HG03575 (cell line): ENCODE measurements around the gene SLC15A5.

Experiments
- ATAC-seq: cut with Tn5 transposase; IDR thresholded peaks from one replicate; pipeline ENCODE4 v1.9.1; 2021; ENCODE audit not compliant: unreplicated experiment, insufficient number of reproducible peaks, low FRiP score; ENCODE audit errors: extremely low read depth

SLC15A5 gene, protein sequence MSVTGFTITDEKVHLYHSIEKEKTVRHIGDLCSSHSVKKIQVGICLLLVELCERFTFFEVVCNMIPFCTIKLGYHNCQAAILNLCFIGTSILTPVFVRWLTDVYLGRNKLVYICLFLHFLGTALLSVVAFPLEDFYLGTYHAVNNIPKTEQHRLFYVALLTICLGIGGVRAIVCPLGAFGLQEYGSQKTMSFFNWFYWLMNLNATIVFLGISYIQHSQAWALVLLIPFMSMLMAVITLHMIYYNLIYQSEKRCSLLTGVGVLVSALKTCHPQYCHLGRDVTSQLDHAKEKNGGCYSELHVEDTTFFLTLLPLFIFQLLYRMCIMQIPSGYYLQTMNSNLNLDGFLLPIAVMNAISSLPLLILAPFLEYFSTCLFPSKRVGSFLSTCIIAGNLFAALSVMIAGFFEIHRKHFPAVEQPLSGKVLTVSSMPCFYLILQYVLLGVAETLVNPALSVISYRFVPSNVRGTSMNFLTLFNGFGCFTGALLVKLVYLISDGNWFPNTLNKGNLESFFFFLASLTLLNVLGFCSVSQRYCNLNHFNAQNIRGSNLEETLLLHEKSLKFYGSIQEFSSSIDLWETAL

GRCh38 chr12:16277585-16277984 is at the start of gene SLC15A5:
SLC15A5 (minus strand) TSS chr12:16277685; CDS start chr12:16277685, 0 bp downstream.
- no peak for ATAC-seq

DNA sequence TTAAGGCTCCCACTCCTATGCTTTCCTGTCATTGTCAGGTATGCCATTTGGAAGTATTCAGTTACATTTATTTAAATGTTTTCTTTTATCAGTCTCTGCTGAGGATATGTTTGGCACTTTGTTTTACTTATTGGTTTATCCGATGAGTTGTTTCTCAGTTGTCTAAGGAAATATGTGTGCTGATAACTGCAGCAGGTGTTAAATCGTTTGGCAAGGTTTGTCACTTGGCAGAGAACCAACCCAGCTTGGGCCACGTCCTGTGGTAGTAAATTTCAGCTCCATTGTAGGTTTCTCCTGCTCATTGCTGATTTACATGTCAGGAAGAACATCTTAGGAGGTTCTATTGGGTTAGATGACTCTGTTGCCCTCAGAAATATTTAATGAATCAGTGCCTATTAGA is 47.9 kb upstream of the SLC15A5 start:
- no peak for ATAC-seq

GRCh38 chr12:16324772-16325171 is 47.3 kb upstream of the SLC15A5 start:
- ATAC-seq = no peak

DNA sequence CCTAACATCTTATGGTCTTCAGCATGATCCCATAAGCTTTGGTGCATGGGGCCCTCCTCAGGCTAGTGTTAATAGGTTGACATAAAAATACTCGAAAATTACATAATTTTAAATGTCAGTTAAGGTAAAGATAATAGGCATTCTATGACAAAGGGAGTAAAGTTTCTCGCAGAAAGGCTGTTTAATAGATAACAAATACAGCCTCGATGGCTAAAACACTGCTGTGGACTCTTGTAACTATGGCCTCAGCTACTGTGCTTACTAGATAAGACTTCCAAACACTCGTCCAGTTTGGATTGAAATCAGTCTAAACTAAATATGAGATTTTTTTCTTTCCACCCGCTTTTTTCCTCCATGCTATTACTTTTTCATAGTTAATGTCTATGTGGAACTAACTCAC is 46.8 kb upstream of the SLC15A5 start:
- ATAC-seq = no peak

DNA sequence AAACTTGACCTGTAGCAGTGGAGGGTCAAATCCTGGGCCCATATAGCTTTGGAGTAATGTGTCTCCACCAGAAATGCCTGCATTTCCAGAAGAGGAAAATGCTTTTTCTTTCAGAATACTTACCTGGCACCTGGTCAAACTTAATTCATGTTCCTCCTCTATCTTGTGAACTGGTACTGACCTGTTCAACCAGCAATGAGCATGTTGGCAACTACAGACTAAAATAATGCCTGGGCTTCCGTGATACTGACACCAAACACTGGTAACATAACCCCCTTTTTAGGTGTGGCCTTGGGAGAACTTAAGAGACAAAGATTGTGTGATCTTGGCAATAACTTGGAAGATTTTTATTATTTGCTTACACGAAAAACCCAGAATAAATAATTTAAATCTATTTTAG is 46.2 kb upstream of the SLC15A5 start:
- ATAC-seq = no peak

DNA sequence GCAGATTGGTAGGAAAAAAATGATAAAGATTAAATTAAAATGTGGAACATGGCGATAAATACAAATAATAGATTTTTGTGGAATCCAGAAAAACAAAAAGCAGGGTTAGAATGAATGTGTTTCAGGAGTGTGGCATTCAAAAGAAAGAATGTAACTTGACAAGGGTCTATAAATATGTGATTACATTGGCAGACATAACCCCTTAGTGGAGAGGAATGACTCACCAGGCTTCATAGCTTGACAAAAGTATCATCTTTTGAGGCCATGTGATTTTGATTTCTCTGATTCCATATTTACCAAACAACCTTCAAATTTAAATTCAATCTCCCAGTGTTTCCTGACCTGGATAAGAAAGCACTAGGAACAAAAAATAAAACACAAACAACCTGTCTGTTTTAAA is 45.5 kb upstream of the SLC15A5 start:
- ATAC-seq = no peak

DNA sequence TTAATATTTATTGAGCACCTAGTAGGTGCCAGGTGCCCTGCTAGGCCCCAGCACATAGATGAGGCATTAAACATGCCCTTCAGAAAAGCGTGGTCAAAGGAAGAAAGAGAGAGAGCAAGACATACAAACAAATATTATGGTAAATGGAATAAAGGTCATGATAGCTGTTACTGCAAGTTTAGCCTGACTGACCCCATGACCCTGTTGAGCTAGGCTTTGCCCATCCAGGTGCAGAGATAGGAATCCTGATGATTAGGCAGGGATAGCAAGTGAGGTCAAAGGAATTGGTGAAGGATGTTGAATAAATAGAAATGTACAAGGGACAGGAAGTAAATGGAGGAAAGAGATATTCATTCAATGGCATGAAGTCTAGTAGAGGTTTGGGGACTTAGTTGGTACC is 33.4 kb upstream of the SLC15A5 start:
- ATAC-seq = no peak

- no peak for ATAC-seq
These were observed 30.5 kb upstream of the SLC15A5 start for GRCh38 chr12:16307856-16308475.

DNA sequence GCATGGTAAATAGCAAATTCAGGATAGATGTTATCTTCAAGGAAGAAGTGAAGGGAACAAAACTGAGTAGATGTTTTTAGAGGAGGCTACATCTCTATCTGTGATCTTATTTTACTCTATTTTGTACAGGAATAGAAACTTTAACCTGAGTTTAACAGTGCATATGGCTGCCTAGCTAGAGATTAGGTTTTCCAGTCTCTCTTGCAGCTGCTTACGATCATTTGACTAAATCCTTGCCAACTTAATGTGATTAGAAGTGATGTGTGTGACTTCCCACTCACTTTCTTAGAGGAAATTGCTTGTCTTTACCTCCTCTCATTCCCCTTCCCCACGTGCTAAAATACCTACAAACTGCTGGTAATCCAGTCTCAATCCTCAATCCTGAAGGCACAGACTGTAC is 26.5 kb upstream of the SLC15A5 start:
- no peak for ATAC-seq

DNA sequence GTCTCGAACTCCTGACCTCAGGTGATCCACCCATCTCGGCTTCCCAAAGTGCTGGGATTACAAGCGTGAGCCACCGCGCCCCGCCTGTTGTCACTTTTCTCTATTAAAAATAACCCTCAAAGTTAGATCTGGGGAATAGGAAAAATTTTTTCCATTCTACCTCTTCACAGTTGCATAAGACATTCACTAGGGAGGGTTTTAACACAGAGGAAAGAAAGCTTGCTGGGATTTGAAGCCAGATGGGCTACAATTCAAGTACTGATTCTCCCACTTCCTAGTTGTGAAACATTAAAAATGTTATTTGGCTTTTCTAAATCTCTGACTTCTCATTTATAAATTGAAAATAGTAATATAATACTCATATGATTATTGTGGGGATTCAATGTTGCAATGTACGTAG is 23.3 kb upstream of the SLC15A5 start:
- ATAC-seq = no peak

- ATAC-seq = no peak
These were observed 22.6 kb upstream of the SLC15A5 start for GRCh38 chr12:16300122-16300521.

- ATAC-seq = no peak
These were observed 21.9 kb upstream of the SLC15A5 start for GRCh38 chr12:16299403-16299802.

- ATAC-seq = no peak
These were observed 20.0 kb upstream of the SLC15A5 start for GRCh38 chr12:16297521-16297920.

- ATAC-seq = no peak
These were observed 17.0 kb upstream of the SLC15A5 start for GRCh38 chr12:16294376-16294956.

GRCh38 chr12:16291032-16291431 is 13.5 kb upstream of the SLC15A5 start:
- ATAC-seq = no peak

DNA sequence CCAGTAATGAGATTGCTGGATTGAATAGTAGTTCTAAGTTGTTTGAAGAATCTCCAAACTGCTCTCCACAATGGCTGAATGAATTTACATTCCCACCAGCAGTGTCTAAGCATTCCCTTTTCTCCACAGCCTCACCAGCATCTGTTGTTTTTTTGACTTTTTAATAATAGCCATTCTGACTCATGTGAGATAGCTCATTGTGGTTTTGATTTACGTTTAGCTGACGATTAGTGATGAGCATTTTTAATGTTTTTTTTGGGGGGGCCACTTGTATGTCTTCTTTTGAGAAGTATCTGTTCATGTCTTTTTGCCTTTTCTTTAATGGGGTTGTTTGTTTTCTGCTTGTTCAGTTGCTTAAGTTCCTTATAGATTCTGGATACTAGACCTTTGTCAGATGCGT is 8.1 kb upstream of the SLC15A5 start:
- ATAC-seq = no peak

DNA sequence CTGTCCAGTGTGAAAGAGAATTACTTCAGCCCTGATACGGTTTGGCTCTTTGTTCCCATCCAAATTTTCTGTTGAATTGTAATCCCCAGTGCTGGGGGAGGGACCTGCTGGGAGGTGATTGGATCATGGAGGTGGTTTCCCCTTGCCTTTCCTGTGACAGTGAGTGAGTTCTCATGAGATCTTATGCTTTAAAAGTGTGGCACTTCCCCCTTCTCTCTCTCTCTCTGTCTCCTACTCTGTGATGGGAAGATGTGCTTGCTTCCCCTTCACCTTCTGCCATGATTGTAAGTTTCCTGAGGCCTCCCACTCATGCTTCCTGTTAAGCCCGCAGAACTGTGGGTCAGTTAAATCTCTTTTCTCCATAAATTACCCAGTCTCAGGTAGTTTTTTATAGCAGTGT is 5.5 kb upstream of the SLC15A5 start:
- no peak for ATAC-seq

DNA sequence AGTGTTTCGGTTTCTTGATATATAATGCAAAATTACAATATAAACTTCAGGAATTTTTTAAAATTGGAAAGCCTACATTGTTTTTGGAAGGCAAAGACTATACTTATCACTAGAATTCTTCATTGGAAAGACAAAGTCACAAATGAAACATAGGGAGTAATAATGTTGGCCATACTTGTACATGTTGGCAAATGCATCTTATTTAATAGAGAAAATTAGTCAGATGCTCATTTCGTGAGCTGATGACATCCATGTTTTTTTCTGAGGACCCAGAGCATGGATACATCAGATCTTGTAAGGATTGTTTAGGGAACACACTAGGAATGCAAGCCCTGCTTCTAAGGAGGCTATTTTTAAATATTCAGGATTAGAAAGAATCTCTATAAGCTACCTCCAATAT is 4.6 kb upstream of the SLC15A5 start:
- no peak for ATAC-seq

DNA sequence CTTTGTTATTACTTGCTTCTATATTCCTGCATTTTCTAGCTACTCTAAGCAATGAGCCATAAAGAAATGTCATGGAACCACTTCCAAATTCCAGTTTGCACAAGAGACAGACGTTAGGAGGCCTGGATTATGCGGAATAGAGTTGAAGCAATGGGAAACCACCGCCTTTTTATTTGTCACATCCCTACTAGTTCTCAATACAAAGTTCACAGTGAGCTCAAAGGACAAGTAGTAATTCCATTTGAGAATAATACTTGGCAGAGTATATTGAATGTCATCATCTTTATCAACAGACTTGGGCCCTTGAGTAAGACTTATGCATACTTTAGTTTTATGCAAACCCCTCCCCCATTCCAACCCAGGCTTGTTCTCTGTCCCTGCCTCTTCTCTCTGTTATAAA is 3.7 kb upstream of the SLC15A5 start:
- ATAC-seq = no peak

DNA sequence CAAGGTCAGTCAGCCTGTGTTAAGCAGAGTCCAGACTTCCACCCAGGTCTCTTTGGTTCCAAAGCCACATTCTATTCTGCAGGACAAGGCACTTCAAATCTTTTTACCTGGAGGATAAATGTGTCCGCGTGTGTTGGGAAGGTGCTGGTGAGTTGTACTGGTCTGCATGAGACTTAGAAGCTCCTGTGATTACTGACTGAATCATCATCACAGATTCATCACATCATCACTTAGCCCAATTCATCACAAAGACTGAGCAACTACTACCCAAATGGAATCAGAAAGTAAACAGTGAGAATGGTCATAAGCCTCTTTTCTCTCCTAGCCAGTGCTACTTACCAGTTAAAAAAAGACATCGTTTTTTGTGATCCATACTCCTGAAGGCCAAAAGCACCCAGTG is 5.3 kb downstream of the SLC15A5 start:
- no peak for ATAC-seq
